SK-N-MC (cell line): ENCODE data around the gene COL4A1.

Experiments used
- DNase-seq: peaks from one replicate; pipeline ENCODE4 v3.0.0-alpha.2; 2011; ENCODE audit warnings: low read depth, low spot score
- H3K27ac ChIP-seq: fragments of 200-600 bp; sonication (generic); 2 replicates; pipeline ENCODE4 v1.5.1; 2016; ENCODE audit warnings: mixed run types
- H3K36me3 ChIP-seq: fragments of 200-600 bp; sonication (generic); 2 replicates; pipeline ENCODE4 v1.6.1; 2017; ENCODE audit warnings: antibody characterized with exemption, low read length, mixed read lengths; ENCODE audit not compliant: insufficient read depth
- H3K4me3 ChIP-seq: fragments of 200-600 bp; sonication (generic); 2 replicates; pipeline ENCODE4 v1.5.1; 2016
- H3K9ac ChIP-seq: fragments of 200-600 bp; sonication (generic); 2 replicates; pipeline ENCODE4 v1.8.0; 2017; ENCODE audit warnings: mixed run types, mixed read lengths; ENCODE audit not compliant: insufficient read length
- H3K9me3 ChIP-seq: fragments of 200-600 bp; sonication (generic); 2 replicates; pipeline ENCODE4 v1.6.1; 2017; ENCODE audit warnings: low read depth, mild to moderate bottlenecking, antibody characterized with exemption, low read length, moderate library complexity, mixed read lengths
- EZH2 ChIP-seq: fragments of 200-600 bp; sonication (generic); IDR thresholded peaks from one replicate; pipeline ENCODE4 v1.6.1; 2017; ENCODE audit warnings: antibody characterized with exemption
- FOXP2 ChIP-seq: optimal IDR thresholded peaks from 2 replicates; pipeline ENCODE3; 2011; ENCODE audit warnings: mild to moderate bottlenecking, moderate library complexity; ENCODE audit not compliant: insufficient read depth; ENCODE audit errors: extremely low read length, control extremely low read depth
- POLR2AphosphoS5 ChIP-seq: IDR thresholded peaks from 2 replicates; pipeline ENCODE4 v1.6.1; 2012; ENCODE audit warnings: mild to moderate bottlenecking, low read depth, low read length, borderline replicate concordance

COL4A1 gene

GRCh38 chr13:110344320-110344719 lies 37.4 kb upstream of the COL4A1 start:
- DNase-seq, result no peak
- no peak overlapping the region for H3K4me3 ChIP-seq
- no peak overlapping the region for H3K9ac ChIP-seq
- H3K9me3 ChIP-seq, result no peaks in the 10 kb centered on the region
- H3K36me3 ChIP-seq, result no peaks in the 10 kb centered on the region
- TF ChIP-seq FOXP2 (no peak), POLR2AphosphoS5 (no peak), EZH2 (no peak)
- H3K27ac ChIP-seq, result no peak overlapping the region

DNA sequence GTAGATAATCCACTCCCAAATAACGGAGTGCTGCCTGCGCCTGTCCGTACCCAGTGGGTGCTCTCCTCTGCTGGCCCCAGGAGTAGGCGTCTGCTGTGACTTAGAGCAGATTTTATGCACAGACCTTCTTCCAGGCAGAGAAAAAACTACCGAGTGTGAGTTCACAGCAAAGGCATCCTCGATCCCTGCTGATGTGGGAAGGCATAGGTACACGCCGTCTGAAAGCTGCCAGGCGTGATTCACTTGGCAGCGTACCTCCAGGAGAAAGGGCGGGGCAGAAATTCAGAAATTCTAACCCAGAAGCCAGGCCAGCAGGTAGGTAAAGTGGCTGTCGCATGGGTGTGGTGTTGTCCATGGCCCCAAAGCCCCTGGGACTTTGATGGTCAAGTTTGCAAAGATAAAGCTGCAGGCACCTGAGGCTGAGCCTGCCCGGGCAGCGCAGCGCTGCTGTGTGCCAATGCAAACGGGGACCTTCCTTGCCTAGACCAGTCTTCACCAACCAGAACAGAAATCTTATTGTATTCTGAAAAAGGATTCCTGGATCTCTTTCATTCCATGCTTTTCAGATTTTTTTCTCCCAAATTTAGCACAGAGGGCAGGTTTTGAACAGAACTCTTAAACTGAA lies 36.4 kb upstream of the COL4A1 start:
- Histone ChIP-seq H3K36me3 (no peaks in the 10 kb centered on the region), H3K9me3 (no peaks in the 10 kb centered on the region), H3K27ac (no peak overlapping the region), H3K9ac (no peak overlapping the region), H3K4me3 (no peak overlapping the region)
- no peak for TF ChIP-seq FOXP2
- no peak for DNase-seq

DNA sequence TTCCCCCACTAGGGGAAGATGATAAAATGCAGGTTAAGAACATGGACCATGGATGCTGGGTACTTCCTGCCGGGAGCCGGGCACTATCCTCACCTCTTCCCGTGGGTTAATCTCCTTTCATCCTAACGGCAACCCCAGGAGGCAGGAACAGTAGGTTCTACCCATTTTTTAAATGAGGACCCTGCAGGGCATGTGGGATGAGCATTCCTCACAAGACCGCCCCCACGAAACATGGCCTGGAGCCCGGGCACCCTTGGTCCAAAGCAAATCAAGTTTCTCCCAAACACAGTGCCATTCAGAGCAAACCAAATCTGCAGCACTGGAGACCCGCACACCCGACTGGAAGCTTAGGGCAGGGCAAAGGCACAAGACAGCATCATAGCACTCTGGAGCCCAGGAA lies 35.5 kb upstream of the COL4A1 start:
- Histone ChIP-seq H3K4me3 (no peak overlapping the region), H3K9ac (no peak overlapping the region), H3K36me3 (no peaks in the 10 kb centered on the region), H3K27ac (no peak overlapping the region), H3K9me3 (no peaks in the 10 kb centered on the region)
- TF ChIP-seq FOXP2 (no peak), POLR2AphosphoS5 (no peak), EZH2 (no peak)
- DNase-seq, result no peak

DNA sequence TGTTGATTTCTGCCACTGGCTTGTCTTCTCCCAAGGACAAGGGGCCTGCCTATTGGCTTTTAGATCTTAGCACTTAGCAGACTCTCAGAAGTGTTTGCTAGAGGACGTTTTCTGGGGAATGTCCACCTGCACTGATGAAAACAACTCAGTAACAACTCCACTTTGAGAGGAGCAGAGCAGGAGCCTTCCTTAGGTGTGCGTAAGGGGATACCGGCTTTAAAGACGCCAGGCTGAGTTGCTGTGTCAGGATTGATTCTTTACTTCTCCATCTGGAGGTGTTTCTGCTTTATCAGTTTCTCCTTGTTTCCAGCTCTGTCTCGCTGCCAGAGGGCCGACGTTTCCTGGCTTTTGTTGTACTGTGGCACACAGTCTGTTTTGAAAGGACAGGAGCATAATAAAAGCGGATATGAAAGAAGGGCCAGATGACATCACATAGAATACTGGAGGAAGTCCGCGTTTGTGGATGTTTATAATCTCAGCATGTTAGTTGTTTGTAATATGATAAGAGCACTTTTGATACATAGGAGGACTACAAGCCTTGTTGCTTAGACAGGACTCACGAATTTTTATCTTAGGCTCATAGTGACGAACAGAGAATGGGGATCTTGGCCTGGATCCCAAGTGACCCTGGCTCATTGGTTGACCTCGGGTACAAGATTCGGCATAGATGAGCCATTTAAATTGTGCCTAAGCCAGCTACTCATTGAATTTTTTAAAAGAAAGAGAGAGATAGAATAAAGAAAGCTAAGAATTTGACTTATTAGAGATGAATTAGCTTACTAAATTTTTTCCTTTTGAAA lies 34.7 kb upstream of the COL4A1 start:
- Histone ChIP-seq H3K9me3 (no peaks in the 10 kb centered on the region), H3K4me3 (no peak overlapping the region), H3K36me3 (no peaks in the 10 kb centered on the region), H3K9ac (no peak overlapping the region), H3K27ac (no peak overlapping the region)
- TF ChIP-seq EZH2, result no peak
- TF ChIP-seq POLR2AphosphoS5, result no peak
- TF ChIP-seq FOXP2, result no peak
- DNase-seq, result no peak

DNA sequence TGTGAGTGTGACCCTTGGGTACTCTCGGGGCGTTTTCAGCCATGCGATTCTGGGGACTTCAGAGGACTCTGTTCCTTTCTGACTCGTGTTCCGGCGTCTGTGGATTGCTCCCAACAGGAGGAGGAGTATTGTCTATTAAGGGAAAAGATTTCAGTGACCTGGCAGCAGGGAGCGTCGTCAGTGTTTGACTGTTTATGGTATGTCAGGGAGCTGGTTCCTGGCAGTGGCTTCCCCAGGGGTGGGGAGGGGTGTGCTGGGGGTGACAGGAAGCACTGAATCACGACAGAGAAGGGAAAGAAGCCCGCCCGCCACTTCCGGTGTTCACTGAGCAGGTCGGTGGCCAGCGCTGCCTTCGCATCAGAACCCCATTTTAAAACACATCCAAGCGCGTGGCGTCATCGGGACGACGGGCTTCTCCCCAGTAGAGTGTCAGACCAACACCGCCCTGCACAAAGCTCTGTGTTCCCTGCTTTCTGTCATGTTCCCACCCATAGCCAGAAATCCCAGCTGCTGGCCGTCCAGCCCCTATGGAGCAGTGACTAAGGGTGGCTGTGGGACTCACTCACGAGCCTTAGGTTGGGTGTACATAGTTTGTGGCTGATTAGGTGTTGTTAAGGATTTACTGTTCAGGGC lies 34.0 kb upstream of the COL4A1 start:
- Histone ChIP-seq H3K9ac (no peak overlapping the region), H3K36me3 (no peaks in the 10 kb centered on the region), H3K9me3 (no peaks in the 10 kb centered on the region), H3K27ac (no peak overlapping the region), H3K4me3 (no peak overlapping the region)
- no peak for DNase-seq
- TF ChIP-seq POLR2AphosphoS5, result no peak
- no peak for TF ChIP-seq EZH2
- TF ChIP-seq FOXP2, result no peak

DNA sequence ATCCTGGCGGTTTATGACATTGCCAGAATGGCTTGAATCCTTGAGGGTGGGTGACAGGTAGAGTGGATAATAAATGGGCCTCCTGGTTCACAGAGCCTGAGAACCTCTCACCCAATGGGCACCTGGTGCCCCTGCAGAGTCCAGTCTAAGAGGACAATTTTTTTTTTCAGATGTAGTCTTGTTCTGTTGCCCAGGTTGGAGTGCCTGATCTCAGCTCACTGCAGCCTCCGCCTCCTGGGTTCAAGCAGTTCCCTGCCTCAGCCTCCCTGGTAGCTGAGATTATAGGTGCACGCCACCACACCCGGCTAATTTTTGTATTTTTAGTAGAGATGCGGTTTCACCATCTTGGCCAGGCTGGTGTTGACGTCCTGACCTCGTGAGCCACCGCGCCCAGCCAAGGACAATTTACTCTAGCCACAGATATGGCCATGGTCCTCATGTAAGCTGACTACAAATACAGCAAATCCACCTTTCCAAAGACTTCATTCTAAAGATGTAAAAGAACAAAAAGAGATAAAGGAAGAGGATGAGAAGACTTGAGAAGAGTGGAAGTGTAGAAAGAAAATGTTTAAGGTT lies 33.1 kb upstream of the COL4A1 start:
- Histone ChIP-seq H3K27ac (no peak overlapping the region), H3K9ac (no peak overlapping the region), H3K36me3 (no peaks in the 10 kb centered on the region), H3K9me3 (no peaks in the 10 kb centered on the region), H3K4me3 (no peak overlapping the region)
- no peak for TF ChIP-seq POLR2AphosphoS5
- TF ChIP-seq FOXP2, result no peak
- TF ChIP-seq EZH2, result no peak
- DNase-seq, result no peak

- TF ChIP-seq POLR2AphosphoS5 (no peak), EZH2 (no peak), FOXP2 (no peak)
- Histone ChIP-seq H3K36me3 (no peaks in the 10 kb centered on the region; the same call in 1 of the 2 replicates), H3K9me3 (no peaks in the 10 kb centered on the region), H3K9ac (no peak overlapping the region), H3K4me3 (no peak overlapping the region), H3K27ac (no peak overlapping the region)
- no peak for DNase-seq
Measured at GRCh38 chr13:110339263-110339662, 32.3 kb upstream of the COL4A1 start.

- Histone ChIP-seq H3K9me3 (no peaks in the 10 kb centered on the region), H3K27ac (no peak overlapping the region), H3K4me3 (no peak overlapping the region), H3K36me3 (no peaks in the 10 kb centered on the region; the same call in 1 of the 2 replicates), H3K9ac (no peak overlapping the region)
- TF ChIP-seq EZH2, result no peak
- TF ChIP-seq POLR2AphosphoS5, result no peak
- no peak for TF ChIP-seq FOXP2
- no peak for DNase-seq
Measured at GRCh38 chr13:110338441-110339101, 31.6 kb upstream of the COL4A1 start.
